ENCODE data around the gene PELI3.
A peak's percentile ranks its signal among the peaks of the same experiment; 100 is the strongest.

Gene PELI3

DNA sequence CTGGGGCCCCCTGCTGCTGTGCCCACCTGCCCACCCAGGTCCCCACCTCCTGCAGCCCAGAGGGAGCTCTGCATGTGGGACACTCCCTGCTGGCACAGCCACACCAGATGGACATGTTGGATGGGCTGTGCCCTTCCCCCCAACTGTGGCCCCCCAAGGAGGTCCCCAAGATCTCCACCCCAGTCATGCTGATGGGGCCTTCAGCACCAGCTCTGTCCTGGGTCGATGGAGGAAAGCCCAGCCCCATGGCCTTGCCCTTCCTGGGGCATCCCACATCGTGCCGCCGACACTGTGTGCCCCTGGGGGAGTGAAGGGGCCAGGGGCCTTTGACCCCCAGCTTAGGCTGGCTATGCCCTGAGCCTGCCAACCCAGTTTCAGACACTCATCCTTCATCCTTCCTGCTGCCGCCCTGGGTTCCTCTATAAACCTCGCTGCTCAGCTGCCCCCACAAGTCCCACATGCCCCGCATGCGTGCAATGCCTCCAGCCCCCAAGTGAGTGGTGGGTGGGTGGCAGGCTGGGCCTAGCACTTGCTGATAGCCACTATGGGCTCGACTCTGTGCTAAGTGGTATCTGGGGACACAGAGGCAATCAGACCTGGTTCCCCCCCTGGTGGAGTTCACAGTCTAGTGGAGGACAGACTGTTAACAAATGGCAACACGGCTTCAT is 9.6 kb downstream of the PELI3 start:
- DNase-seq = no peak

DNA sequence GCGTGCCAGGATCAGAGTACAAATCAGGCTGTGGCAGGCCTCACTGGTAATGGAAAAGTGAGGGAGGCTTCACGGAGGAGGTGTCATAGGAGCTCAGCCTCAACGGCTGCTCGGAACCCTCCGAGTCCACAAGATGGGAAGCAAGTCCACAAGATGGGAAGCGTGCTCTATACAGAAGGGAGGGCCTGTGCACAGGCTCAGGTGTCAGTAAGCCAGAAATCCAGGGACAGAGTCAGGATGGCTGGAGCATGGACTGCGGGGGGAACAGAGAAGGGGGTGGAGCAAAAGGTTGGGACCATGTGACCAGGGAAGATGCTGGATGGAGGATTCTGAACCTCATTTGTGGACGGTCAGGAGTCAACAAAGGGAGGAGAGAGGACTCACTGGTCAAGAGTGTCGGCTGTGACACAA is 10.1 kb downstream of the PELI3 start:
- no peak for DNase-seq

DNA sequence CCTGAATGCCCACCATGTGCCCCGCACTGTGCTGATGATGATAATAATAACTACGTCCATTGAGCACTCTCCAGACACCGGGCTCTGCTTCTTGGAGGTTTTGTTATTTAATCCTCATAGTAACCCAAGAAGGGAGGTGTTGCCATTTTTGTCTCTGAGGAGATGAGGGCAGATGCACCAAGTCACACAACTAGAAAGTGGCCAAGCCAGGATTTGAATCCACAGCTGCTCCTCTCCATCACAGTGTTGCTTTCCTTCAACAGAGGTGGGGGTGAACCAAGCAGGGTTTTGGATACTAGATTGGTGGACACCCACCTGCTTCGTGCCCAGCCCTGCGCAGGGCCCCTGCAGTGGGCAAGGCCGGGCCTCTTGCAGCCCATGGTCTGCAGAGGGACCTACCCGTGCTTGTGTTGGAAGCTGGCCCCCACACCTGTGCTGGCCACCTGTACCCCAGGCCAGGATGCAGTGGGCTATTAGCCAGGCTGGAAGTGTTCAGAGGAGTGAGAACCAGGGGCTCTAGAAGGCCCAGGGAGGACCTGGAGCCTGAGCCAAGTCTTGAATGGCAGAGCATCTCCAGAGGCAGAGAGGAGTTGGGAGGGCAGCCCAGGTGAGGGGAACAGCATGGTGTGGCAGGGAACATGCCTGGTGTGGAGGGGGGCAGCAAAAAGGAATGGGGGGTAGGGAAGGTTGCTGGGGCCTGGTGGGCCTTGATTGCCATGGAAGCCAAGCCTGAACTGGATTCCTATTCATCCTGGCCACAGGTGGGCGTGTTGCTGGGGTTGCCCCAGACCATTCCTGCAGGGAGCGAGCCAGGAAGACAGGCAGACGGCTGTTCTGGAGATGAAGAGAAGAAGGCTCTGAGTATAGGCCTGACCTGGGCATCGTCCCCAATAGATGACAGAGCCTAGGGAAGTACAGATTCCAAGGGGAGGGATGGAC is 10.8 kb downstream of the PELI3 start:
- no peak for DNase-seq

DNA sequence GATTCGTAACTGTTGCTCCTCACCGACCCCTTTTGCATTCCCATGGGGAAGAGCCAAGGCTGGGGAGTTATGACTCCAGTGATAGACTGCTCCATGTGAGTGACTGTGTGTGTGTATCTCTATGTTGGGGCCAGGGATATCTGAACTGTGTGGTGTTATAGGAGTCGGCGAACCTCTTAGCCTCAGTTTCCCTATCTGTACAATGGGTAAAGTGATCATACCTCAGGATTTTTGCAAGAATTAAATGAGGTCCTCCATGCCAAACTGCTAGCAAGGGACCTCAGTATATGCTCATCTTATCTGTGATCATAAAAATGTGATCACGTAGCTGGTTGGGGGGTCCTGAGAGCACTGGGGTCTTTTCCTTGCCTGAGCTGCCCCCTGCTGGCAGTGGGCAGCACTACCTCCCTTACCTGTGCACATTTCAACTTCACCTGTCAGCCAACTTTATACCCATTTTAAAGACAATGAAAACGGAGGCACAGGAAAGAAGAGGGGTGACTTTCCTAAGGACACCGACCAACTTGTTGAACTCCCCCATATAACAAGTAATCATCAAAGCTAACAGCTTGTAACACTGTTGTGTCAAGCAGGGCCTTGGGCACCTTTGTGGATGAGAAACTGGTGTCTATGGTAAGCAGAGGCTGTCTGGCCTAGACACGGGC is 12.2 kb downstream of the PELI3 start:
- DNase-seq = peak in 2 of 5 experiments; percentile 22 to 30

DNA sequence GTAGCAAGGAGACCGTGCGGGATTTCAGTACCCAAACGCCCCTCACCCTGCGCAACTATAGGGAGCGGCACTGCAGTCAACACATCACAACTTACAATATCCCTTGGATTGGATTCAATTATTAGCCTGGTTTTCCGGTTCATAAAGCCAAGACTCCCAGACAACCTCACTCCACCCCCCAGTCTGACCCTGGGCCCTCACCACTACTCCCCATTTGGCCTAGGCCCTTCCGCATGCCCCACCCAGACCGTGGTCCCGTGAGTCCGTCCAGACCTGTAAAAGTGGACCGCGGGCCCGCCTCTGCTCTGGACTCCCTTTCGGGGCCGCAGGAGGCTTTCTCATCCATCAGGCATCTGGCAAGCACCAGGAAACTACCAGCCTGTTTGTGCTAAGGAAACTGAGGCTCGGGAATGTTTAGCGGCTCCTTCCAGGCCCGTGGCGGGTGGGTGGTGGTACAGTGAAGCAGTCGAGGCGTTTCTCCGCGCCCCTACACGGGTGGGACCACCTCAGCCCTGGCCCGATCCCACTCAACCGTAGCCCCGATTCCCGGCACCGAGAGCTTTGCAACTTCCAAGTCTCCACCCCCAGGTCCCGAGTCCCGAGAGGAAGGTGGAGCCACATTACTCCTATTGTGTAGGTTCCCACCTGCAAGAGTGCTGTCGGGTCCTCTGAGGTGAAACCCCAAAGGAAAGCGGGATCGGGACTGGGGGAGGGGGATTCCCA is 12.8 kb downstream of the PELI3 start:
- DNase-seq = no peak

DNA sequence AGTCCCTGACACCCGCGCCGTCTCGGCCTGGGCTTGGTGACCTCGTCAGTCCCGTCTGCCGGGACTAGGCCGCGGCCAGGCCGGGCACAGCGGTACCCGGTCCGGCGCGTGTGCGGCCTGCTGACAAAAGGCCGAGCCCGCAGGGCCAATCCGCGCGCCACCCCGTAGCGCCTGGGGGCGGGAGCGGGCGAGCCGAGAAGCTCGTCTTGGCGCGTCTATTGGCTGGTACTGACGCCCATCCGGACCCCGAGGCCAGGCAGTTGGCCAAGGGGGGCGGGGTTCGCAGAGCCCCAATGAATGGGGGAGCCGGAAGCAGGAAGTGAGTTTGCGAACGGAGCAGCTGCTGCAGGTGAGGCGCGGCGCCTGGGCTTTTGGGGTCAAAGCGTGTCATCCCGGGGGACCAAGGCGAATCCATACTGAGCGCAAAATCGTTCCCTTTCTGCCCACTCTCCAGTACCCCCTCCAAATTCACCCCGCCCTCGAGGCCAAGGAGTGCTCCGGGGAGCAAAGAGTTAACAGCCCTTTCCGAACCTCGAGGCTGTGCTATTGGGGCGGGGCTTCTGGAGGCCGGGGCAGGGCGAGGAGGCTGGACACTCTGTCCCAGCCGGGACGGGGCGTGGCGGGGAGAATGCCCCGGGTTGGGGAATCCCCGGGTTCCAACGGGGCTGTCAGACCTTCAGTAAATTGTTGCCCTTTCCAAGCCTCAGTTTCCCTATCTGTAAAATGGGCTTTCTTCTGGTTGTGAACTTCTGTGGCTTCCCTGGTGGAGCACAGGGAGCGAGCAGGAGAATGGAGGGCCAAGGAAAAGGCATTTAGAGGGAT is 13.6 kb downstream of the PELI3 start, which contains the start of gene DPP3:
Gene DPP3, plus strand, starts transcription at position 318 of the 822 bp plus-strand sequence. CDS start 1,767 bp downstream, outside the sequence.
- DNase-seq = peak; percentile 87 to 98 (median 94)

DNA sequence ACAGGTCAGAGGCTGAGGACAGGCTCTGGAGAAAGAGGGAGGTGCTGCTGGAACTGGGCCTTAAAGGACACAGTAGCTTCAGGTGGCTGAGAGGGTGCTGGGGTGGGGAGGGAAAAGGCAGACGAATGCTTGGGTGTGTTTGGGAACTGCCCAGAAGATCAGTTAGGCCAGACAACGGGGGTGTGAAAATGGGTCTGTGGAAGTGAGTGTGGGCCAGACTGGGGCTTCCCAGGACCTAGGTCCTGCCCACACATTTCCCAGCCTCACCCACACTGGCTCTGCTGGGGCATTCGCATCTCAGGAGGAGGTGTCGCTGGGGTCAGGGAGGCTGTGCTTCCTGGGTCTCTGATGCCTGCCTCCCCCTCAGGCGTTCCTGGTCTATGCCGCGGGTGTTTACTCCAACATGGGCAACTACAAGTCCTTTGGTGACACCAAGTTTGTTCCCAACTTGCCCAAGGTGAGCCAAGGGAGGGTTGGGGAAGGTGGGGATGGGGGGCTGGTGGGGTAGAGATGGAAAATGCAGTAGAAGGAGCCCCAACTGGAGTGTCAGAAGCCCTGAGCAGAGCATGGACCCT is 18.2 kb downstream of the PELI3 start:
- no peak for DNase-seq

DNA sequence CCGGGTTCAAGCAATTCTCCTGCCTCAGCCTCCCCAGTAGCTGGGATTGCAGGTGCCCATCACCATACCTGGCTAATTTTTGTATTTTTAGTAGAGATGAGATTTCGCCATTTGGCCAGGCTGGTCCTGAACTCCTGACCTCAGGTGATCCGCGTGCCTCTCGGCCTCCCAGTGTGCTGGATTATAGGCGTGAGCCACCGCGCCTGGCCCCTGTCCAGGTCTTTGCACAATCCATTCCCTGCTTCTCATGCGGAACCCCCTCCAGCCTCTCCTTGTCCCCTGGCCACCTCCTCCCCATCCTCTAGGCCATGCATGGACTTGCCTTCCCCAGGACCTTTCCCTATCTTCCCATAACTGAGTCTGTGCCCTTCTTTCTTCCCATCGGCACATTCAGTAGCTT is 22.3 kb downstream of the PELI3 start:
- no peak for DNase-seq

DNA sequence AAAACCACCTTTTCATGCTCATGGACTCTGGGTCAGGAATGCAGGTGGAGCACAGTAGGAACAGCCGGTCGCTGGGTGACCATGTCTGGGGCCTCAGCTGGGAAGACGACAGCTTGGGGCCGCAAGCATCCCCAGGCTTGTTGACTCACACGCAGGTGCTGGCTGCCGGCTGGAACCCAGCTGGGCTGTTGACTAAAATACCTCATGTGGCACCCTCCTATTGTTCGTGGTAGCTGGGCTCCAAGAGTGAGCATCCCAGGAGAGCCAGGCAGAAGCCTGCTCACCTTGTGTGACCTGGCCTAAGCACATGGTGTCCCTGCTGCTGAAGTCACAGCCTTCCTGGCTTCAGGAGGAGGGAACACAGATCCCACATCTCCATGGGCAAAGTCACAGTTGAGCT is 22.9 kb downstream of the PELI3 start:
- no peak for DNase-seq

DNA sequence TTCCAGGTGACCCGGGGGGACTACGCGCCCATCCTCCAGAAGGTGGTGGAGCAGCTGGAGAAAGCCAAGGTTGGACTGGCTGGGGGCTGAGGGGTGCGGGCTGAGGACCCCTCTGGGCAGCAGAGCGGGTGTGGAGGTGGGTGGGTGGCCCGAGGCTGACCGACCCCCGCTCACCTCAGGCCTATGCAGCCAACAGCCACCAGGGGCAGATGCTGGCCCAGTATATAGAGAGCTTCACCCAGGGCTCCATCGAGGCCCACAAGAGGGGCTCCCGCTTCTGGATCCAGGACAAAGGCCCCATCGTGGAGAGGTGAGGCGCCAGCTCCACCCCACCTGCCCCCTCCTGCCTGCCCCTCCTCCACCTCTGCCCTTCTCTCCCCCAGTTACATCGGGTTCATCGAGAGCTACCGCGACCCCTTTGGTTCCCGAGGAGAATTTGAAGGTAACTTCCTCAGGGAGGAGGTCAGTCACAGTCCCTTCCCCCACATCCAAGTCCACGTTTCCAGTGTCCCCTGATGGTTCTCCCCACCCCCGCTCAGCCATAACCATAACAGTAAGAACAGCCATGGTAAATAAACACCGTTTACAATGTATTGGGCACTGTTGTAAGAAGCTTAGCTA is 24.7 kb downstream of the PELI3 start:
- no peak for DNase-seq

DNA sequence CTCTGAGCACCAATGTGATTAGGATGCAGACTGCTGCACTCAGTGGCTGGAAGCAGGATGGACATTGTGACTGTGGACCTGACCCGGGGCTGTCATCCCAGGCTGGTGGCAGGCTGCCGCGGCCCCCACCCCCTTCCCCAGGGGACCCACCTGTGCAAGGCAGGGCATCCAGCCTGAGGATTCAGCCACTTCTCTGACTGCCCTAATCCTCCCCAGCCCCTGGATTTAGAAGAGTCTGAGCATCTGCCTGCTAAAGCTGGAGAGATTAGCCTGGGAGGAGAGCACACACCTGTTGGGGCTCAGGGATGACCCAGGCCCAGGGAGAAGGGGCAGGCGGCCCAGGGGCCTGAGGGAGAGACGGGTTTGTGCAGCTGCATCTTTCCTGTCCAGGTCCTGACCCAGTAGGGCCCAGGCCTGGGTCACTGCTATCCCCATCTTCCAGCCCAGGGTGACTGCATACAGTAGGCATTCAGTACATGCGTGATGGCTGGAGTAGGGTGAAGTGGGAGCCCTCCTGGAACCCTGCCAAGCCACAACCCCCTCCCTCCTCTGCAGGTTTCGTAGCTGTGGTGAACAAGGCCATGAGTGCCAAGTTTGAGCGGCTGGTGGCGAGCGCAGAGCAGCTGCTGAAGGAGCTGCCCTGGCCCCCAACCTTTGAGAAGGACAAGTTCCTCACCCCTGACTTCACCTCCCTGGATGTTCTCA is 25.6 kb downstream of the PELI3 start:
- no peak for DNase-seq

DNA sequence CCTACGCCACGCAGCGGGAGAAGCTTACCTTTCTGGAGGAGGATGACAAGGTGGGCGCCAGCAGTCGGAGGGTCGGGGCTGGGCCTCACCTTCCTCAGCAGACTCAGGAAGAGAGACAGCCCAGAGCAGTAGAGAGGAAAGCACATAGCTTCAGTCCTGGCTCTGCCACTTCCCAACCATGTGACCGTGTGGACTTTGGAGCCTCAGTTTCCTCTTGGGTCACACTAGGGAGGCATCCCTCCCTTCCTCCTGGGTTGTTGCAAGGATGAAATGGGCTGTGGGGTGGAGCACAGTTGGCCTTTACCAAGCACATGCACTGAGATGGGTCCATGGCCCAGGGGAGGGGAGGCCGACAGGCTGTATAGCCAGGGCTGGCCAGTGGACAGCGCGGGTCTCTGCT is 26.4 kb downstream of the PELI3 start:
- DNase-seq = no peak

DNA sequence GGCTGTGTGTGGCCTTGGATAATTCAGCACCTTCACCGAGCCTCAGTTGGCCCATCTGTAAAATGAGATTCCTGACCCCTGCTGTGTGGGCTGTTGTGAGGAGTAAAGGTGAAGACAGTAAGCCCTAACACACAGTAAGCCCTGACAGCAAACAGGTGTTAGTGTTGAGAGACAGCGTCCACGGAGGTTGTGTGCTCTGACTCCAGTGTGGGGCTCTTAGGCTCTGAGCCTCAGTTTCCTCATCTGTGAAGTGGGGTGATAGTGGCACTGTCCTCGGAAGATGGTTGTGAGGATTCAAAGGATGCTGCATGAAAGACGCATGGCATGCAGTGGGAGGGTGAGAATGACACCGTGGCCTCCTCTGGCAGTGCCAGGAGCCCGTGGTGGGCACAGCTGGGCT is 27.8 kb downstream of the PELI3 start:
- DNase-seq = no peak

DNA sequence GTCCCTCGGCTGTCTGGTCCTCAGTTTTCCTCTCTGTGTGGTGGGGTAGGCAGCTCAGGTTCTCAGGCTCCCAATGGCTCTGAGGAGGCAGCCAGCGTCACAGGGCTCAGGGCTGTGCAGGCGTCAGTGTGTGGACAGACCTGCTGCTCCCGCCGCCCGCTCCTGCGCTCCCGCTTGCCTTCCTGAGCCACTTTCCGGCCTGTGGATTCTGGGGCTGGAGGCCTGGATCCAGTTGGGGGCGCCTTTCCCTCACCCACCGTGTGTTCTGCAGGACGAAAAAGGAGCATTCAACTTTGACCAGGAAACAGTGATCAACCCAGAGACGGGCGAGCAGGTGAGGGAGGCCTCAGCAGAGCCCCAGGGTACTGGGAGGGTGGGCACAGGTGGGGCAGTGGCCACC is 28.2 kb downstream of the PELI3 start:
- no peak for DNase-seq

DNA sequence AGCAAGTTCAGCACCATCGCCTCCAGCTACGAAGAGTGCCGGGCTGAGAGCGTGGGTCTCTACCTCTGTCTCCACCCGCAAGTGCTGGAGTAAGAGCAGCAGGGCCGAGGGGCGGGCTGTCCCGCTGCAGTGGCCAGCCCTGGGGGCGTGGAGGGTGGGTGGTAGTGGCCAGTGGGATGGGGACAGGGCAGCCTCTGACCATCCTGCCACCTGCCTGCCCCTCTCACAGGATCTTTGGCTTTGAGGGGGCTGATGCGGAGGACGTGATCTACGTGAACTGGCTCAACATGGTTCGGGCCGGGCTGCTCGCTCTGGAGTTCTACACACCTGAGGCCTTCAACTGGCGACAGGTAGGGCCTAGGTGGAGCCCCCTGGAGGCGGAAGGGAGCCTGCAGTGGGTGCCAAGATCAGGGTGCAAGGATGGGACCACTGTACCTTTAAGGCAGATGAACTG is 28.7 kb downstream of the PELI3 start:
- no peak for DNase-seq

DNA sequence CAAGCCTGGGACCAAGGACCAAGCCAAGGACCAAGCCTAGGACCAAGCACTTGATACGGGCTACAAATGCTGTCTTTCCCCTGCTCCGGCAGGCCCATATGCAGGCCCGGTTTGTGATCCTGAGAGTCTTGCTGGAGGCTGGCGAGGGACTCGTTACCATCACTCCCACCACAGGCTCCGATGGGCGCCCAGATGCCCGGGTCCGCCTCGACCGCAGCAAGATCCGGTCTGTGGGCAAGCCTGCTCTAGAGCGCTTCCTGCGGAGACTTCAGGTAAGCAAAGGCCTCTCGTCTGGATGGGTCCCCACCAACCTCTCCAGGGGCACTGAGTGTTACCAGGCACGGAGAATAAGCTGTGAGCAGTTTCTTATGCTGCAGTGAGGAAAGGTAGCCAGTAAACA is 30.5 kb downstream of the PELI3 start:
- DNase-seq = no peak

DNA sequence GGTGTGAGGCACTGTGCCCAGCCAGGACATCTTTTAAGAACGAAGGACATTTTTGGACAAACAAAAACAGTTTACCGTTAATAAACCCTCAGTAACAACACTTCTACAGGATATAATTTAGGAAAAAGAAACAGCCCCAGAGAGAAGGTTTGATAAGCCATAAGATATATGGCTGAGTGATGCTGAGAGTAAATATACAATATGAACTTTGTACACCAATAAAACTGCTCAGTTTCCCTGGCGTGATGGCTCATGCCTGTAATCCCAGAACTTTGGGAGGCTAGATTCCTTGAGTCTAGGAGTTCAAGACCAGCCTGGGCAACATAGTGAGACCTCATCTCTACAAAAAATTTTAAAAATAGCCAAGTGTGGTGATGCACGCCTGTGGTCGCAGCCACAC is 31.8 kb downstream of the PELI3 start:
- DNase-seq = no peak

DNA sequence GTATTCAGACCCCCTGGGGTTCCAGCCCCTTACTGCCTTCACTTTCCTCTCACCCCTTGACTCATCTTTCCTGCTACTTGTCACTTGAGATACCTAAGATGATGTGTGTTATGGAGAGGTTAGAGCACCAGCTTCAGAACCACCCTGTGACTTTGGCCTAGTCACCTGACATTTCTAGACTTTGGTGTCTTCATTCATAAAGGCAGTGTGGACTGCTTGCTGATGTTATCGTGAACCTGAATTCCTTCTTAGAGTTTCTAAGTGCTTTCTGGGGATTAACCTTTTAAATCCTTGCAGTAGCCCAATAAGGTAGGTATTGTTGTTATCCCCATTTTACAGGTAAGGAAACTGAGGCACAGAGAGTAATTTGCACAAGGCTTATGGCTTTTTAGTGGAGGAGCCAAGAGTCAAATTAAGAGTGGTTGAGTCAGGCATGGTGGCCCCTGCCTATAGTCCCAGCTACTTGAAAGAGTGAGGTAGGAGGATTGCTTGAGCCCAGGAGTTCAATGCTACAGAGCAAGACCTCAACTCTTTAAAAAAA is 38.6 kb downstream of the PELI3 start:
- DNase-seq = no peak

DNA sequence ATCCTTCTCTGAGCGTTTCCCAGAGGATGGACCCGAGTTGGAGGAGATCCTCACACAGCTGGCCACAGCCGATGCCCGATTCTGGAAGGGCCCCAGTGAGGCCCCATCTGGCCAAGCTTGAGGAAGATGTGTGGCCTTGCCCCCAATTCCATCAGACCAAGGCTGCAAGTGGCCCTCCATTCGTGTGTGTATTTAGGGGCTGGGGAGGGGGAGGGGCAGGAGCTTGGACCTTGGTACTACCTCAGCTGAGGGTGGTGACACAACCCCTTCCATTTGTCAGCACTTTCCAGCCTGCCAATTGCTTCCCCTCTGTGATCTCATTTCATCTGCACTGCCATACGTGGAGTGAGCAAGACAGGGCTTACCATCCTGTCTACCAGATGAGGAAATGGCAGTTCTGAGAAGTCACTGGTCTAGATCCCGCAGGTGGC is 42.4 kb downstream of the PELI3 start:
- no peak for DNase-seq

All from T-helper 2 cell (primary cell).